LNCAP (cell line): ENCODE data around the gene RAN.

Experiments used
- CTCF ChIP-seq: fragments of 450-650 bp; IDR thresholded peaks from 2 replicates; pipeline ENCODE4 v1.5.1; 2017; ENCODE audit warnings: mild to moderate bottlenecking

The RAN gene

GRCh38 chr12:130909111-130909510 lies 37.2 kb downstream of the RAN start:
- TF ChIP-seq CTCF, result no peak

GRCh38 chr12:130911193-130911592 lies 39.3 kb downstream of the RAN start:
- TF ChIP-seq CTCF, result no peak

GRCh38 chr12:130911933-130912332 lies 40.1 kb downstream of the RAN start:
- no peak for TF ChIP-seq CTCF

GRCh38 chr12:130916241-130916911 lies 44.5 kb downstream of the RAN start:
- peak; percentile 87 for TF ChIP-seq CTCF

GRCh38 chr12:130917607-130918006 lies 45.7 kb downstream of the RAN start:
- no peak for TF ChIP-seq CTCF

- no peak for TF ChIP-seq CTCF
Observed at GRCh38 chr12:130919086-130919485, 47.2 kb downstream of the RAN start.

- TF ChIP-seq CTCF, result no peak
Observed at GRCh38 chr12:130920119-130920703, 48.3 kb downstream of the RAN start.
